HG02759 (cell line): Measurements from ENCODE around the gene FLII.
"Not testable (repeated sequence)": the region's sequence is repeated elsewhere in the genome, so short reads cannot be mapped to it uniquely, and the experiment has no call there.

Experiments
- ATAC-seq: cut with Tn5 transposase; IDR thresholded peaks from one replicate; pipeline ENCODE4 v1.9.1; 2021; ENCODE audit warnings: mild to moderate bottlenecking, moderate library complexity; ENCODE audit not compliant: unreplicated experiment

The FLII gene

GRCh38 chr17:18258356-18259038 lies at the start of gene FLII:
Gene FLII (minus strand): TSS chr17:18258738. CDS start chr17:18258690, 48 bp downstream.
- ATAC-seq, result peak; percentile 30

GRCh38 chr17:18303206-18303605 lies 44.7 kb upstream of the FLII start:
- not testable (repeated sequence) for ATAC-seq

GRCh38 chr17:18300725-18301480 lies 42.4 kb upstream of the FLII start:
- ATAC-seq, result no peak

DNA sequence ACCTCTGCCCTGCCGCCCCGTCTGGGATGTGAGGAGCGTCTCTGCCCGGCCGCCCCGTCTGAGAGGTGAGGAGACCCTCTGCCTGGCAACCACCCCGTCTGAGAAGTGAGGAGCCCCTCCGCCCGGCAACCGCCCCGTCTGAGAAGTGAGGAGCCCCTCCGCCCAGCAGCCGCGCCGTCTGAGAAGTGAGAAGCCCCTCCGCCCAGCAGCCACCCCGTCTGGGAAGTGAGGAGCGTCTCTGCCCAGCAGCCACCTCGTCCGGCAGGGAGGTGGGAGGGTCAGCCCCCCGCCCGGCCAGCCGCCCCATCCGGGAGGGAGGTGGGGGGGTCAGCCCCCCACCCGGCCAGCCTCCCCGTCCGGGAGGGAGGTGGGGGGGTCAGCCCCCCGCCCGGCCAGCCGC lies 39.5 kb upstream of the FLII start:
- not testable (repeated sequence) for ATAC-seq

DNA sequence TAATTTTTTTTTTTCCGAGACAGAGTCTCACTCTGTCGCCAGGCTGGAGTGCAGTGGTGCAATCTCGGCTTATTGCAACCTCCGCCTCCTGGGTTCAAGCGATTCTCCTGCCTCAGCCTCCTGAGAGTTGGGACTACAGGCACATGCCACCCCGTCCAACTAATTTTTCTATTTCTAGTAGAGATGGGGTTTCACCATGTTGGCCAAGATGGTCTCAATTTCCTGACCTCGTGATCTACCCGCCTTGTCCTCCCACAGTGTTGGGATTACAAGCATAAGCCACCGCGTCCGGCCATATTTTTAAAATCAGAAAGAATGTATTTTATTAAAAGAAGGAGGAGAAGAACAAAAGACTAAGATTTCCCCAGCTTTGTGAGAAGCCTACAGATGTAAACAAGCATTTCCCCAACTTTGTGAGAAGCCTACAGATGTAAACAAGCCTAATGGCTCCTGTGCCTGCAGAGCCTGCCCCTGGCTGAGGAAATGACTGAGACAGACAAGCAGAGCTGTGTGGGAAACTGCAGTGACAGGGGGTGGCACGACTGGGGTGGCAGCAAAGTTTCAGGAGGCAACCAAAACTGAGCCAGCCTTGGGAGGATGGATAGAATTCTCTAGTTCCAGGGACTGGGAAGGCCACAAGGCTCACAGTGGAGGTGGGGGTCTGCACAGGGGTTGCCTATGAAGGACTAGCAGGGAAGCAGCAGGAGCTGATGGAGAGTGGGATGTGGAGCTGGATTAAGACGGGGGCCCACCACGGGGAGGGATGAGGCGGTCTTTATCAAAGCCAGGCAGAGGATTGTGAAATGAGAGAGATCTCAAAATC lies 33.4 kb upstream of the FLII start:
- ATAC-seq, result no peak

DNA sequence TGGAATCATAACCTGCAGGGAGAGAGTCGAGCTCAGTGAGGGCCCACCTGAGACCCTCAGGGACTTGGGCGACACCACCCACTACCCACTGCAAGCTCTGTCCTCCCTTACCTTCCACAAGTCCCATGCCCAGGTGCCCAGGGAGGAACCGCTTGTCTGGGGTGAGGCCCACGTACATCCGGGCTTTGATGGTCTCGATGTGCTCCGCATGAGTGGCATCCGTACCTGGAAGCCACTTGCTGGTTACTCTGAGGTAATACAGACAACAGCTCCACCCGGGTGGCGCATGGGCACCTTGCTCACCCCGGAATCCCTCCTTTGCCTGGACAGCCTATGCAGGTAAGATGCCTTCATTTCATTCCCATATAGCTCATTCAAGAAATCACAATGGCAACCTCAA lies 26.8 kb upstream of the FLII start:
- ATAC-seq, result no peak

DNA sequence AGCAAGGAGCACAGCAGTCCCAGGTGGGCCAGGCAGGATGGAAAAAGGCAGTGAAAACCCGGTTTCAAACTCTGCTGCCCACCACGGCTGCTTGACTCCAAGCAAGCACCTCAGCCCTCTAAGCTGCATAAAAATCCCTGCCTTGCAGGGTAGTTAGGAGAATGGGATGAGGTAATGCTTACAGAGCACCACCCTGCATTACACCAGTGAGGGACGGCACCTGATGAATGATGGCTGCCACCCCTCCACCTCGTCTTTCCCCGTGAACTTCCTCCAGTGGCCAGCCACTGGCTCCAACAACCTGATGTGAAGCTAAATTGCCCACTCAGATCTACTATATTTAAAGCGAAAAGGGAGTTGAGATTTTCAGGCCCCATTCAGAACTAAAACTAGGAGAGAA lies 23.2 kb upstream of the FLII start:
- no peak for ATAC-seq

DNA sequence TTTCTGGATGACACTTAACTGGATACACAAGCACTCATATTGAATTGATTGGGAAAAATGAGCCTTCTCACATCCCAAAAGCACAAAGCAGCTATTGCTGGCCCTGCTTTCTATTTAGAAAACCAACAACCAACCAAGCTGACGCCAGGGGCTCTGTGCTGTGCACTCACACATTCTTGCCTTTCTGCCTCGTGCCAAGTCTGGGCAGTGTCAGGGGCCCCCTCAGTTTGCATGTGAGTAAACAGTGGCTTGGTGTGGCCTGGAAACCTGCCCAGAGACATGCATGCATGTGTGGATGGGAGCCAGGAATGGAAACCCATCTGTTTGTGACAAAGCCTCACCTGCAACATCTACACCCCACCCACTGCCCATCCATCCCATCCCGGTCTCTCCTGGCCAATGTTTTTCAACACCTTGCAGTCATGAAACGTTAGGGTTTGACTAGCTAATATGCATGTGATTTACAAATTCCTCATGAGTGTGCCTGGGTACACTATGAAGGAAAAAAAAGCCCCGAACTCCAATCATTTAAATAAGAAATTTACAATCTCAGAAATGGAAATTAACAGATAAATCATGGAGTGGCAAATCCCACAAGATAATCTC lies 22.3 kb upstream of the FLII start:
- ATAC-seq, result no peak

- no peak for ATAC-seq
These were observed 21.7 kb upstream of the FLII start for GRCh38 chr17:18280249-18280648.

GRCh38 chr17:18278867-18279266 lies 20.3 kb upstream of the FLII start:
- no peak for ATAC-seq

- ATAC-seq, result no peak
These were observed 18.5 kb upstream of the FLII start for GRCh38 chr17:18277076-18277475.

DNA sequence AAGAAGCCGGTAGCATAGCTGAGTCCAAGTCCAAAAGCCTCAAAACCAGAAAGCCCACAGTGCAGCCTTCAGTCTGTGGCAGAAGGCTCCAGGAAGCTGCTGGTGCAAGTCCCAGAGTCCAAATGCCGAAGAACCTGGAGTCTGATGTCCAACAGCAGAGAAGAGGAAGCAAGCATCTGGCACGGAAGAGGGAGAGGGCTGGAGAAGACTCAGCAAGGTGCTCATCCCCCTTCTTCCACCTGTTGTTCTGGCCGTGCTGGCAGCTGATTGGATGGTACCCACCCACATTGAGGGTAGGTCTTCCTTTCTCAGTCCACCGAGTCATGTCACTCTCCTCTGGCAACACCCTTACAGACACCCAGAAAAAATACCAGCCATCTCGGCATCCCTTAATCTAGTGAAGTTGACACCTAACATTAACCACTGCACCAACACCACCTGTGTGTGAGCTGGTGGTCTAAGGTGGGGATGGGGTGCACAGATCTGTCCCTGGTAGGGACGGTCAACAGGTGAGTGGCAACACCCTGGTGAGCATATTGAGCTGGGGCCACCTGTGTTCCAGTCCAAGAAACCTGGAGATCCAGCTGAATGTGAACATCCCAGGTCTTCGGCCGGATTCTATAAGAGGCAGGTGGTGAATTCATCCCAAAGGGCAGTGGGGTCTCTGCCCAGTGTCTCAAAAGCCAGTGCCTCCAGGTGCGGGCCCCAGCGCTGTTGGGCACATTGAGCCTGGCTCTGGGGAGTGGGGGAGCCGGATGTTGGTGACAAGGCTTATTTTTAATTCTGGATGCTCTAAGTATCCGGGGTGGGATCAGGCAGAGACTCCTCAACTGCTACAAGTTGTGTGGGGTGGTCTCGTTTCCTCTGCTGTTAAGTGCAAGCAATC lies 11.8 kb upstream of the FLII start:
- ATAC-seq, result no peak

GRCh38 chr17:18267927-18268711 lies 9.6 kb upstream of the FLII start:
- ATAC-seq, result no peak

DNA sequence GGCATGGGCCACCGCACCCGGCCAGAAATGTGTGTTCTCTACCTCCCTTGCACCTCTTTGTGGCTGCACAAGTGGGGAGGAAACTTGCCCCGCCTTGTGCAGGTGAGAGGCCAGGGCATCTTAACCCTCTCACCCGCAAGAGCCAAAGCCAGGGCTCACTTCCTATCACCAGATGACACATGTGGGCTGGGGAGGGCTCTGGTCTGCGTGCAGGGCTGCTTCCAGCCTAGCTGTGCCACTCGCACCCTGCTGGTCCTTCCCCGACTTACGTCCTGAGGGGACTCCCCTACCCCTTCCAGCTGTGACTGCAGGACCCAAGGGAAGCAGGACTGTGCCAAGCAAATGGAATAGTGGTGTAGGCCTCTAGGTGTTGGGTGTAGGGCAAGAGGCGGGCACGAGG lies 8.8 kb upstream of the FLII start:
- ATAC-seq, result no peak

DNA sequence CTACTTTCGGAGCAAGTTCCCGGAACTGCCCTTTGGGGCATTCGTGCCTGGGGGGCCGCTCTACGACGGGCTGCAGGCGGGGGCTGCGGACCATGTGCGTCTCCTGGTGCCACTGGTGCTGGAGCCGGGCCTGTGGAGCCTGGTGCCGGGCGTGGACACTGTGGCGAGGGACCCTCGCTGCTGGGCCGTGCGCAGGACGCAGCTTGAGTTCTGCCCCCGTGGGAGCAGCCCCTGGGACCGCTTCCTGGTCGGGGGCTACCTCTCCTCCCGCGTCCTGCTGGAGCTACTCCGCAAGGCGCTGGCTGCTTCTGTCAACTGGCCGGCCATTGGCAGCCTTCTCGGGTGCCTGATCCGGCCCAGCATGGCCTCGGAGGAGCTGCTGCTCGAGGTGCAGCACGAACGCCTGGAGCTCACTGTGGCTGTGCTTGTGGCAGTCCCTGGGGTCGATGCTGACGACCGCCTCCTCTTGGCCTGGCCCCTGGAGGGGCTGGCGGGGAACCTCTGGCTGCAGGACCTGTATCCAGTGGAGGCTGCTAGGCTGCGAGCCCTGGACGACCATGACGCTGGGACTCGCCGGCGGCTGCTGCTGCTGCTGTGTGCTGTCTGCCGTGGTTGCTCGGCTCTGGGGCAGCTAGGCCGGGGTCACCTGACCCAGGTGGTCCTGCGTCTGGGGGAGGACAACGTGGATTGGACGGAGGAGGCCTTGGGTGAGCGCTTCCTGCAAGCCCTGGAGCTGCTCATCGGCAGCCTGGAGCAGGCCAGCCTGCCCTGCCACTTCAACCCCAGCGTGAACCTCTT lies 5.5 kb upstream of the FLII start:
- ATAC-seq, result no peak

- ATAC-seq, result no peak
These were observed 4.1 kb upstream of the FLII start for GRCh38 chr17:18262641-18263040.

DNA sequence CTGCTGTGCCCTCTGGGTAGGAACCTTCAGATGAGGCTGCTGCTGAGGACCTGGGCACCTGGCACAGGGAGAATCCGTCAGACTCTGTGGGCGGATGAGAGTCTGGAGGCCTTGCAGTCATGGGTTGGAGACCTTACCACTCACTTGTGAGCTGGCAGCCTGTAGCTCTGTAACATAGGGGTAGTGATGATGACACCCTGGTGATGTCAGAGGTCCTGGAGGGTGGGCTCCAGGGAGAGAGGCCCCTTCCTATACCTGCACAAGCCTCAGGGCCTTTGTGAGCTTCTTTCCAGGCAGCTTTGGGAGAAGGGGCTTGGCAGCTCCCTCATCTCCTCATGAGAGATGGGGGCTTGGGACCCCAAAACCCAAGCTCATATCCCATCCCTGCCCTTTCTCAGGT lies 3.6 kb upstream of the FLII start:
- ATAC-seq, result no peak

GRCh38 chr17:18261659-18262058 lies 3.1 kb upstream of the FLII start:
- ATAC-seq, result no peak

DNA sequence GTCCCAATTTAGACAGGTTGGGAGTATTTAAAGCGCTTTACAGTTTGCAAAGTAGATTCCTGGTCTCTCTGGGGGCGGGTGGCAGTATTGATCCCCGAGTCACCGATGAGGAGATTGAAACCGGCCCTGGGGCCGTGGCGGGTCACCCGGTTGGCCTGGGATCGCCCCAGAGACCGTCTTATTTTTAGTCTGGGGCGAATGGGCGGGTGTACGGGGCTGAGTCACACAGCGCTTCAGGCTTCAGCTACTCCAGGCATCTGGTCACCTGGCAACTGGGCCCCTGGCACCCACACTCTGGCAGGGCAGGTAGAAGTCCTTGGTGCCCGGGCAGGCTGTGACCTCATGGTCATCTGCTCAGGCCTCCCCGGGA lies 2.6 kb upstream of the FLII start:
- peak; percentile 9 for ATAC-seq
